Measurements from ENCODE around the gene CTSD.

DNA sequence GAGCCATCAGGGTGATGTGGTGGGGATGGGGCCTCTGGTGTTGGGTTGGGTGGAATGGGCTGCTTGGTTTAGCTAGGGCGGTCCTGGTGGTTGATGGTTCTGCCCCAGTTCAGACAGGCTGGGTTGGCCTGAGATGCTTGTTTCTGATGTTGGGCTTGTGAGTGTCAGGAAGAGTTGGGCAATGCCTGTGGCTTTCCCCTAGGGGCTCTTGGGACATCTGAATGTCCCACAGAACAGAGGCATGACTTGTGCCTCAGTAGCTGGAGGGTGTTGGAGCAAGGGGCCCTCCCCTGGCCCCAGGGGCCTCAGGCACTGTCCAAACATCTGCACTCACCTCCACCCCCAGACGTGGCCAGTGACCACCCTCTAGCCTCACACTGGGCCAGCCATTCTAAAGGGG, 14.0 kb upstream of the CTSD start:
- TF ChIP-seq, protein P1, sequence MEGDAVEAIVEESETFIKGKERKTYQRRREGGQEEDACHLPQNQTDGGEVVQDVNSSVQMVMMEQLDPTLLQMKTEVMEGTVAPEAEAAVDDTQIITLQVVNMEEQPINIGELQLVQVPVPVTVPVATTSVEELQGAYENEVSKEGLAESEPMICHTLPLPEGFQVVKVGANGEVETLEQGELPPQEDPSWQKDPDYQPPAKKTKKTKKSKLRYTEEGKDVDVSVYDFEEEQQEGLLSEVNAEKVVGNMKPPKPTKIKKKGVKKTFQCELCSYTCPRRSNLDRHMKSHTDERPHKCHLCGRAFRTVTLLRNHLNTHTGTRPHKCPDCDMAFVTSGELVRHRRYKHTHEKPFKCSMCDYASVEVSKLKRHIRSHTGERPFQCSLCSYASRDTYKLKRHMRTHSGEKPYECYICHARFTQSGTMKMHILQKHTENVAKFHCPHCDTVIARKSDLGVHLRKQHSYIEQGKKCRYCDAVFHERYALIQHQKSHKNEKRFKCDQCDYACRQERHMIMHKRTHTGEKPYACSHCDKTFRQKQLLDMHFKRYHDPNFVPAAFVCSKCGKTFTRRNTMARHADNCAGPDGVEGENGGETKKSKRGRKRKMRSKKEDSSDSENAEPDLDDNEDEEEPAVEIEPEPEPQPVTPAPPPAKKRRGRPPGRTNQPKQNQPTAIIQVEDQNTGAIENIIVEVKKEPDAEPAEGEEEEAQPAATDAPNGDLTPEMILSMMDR (IDR thresholded peaks at IDR 0.05), result no peak
- no peak for TF ChIP-seq POLR2A (IDR thresholded peaks at IDR 0.05)
